GM20431 (cell line): ENCODE data around the gene SAT1.

Source experiments
- in situ Hi-C: fragments of 300-500 bp; cut with MseI, MboI; formaldehyde crosslinking; loops from one replicate; pipeline ENCODE4 v1.15.0; 2020; ENCODE audit warnings: low sequenced_read_pairs; ENCODE audit not compliant: unreplicated experiment

Gene SAT1

DNA sequence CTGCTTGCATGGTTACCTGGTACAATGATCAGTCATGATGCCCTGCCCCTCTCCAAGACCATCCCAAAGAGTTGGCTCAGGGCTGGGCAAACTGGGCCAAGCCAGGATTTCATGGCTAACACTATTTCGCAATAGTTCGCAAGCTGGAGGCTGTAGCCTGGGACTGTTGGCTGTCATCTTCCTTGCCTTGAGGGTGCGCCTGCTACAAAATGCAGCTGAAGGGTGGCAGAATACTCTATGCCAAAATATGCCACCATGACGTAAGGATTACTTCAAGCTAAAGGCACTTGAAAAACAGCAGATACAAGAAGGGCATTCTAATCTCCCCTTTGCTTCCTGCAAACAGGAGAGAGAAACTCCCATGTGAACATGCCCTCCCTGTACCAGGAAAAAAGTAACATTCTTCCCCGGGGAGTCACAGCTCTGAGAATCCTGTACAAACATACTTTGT is 21.0 kb downstream of the SAT1 start:
- in situ Hi-C loops = no loop called here

DNA sequence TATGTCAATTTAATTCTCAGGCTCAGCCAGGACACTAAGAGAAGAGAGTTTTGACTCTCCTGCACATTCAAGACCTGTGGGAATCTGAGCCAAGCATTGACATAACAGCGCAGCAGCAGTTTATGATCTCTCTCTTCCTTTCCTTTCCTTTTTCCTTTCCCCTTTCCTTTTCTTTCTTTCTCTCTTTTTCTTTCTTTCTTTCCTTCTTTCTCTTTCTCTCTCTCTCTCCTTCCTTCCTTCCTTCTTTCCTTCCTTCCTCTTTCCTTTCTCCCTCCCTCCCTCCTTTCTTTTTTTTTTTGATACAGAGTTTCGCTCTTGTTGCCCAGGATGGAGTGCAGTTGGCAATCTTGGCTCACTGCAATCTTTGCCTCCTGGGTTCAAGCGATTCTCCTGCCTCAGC is 21.6 kb downstream of the SAT1 start:
- in situ Hi-C loops = no loop called here

DNA sequence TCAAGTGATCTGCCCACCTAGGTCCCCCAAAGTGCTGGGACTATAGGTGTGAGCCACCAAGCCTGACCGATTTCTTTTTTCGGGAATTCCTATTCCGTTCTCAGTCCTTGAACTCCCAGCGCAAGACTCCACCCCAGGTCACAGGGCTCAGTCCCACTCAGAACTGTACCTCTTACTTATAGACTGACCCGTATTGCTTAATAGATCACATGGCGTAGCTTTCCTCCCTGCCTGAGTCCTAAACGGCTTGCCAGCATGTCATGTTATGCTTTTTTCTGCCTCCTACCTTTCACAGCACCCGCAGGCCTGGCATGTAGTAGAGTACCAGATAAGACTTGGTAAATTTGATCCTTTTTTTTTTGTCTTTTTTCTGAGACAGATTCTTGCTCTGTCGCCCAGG is 22.4 kb downstream of the SAT1 start:
- in situ Hi-C loops = no loop called here

DNA sequence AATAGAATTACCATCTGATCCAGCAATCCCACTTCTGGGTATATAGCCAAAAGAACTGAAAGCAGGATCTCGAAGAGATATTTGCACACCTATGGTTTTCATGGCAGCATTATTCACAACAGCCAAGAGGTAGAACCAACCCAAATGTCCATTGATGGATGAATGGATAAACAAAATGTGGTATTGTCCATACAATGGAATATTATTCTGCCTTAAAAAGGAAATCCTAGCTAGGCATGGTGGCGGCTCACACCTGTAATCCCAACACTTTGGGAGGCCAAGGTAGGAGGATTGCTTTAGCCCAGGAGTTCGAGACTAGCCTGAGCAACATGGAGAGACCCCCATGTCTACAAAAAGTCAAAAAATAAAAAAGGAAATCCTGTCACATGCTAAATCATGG is 27.3 kb downstream of the SAT1 start:
- in situ Hi-C loops = no loop called here

DNA sequence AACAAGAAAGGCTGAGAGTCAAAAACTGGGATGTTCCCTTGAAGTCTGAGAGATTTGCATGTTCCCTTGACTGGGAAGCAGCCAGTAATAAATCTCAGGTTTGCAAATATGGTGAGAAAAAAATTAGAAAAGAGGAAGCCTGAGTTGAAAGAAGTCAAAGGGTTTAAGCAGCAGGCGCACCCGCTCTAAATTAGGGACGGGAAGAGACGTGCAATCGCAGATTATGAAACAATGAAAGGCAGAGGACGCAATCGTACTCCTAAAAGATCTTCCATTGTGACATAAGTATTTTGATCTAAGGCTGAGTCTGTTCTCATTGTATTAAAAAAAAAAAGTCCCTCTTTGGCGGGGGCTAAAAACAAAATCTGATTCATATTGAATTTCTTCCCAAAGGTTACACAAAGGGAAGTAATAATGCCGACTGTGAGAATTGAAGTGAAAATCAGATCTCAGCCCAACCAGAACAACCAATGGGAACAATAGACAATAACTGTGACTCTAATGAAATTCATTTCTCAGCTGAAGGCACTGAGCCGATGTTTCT is 28.2 kb downstream of the SAT1 start:
- in situ Hi-C loops = no loop called here

DNA sequence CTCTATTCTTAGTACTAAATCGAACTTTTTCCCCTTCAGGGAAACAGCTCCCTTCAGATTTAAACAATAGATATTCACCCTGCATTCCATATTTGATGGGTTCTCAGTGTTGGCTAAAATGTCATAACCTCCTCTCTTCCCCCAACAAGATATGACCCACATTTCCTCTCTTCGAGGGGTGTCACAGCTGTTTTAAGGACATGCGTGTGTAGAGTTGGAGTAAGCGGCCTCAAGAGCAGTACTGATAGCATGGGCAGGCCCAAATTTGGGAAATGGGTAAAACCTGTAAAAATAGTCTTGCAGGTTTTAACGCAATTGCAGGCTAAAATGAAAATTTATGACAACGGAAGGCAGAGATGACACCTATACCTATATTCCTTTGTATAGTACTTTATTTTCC is 28.7 kb downstream of the SAT1 start:
- in situ Hi-C loops = no loop called here

DNA sequence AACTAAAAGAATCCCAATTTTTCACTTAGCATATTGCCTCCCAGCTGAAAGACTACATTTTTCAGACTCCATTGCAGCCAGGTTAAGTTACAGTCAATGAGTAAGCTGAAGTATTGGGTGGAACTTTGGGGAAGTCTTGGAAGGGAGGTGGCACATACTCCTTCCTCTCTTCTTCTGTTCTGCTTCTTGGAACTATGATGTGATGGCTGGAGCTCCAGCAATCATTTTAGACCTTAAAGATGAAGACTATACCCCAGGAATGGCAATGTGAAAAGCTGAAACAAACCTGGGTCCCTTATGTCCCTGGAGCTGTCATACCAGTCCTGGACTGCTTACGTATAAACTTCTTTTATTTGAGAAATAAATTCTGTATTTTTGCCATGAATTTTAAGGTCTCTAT is 30.8 kb downstream of the SAT1 start:
- in situ Hi-C loops = no loop called here

DNA sequence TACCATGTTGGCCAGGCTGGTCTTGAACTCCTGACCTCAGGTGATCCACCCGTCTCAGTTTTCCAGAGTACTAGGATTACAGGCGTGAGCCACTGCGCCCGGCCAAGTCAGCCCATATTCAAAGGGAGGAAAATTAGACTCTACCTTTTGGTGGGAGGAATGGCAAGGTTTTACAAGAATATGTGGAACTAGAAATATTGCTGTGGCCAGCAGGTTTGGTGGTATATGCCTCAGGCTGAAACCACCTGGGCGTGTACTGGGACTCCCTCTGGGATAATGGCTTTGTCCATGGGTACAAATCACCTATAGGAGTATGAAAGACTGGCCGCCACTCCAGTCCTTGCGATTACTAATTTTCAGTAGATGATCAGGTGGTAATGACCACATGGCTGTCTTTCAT is 32.4 kb downstream of the SAT1 start:
- in situ Hi-C loops = no loop called here

DNA sequence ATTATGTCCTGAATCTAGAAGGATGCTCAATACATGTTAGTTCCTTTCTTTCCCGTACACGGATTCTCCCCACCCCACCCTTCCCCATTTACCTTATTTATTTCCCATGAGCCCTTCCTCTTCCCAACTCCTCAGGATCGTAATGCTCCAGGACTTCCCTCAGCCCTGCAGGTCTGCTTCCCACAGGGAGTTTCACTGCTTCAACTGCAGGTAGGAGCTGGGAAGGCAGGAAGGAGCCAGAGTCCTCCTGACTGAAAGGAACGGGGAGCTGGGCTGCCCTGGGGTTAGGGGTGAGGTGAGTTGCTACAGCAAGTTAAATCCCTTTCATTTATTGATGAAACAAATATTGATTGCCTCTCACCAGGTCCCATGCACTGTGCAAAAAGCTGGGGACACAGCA is 33.2 kb downstream of the SAT1 start:
- in situ Hi-C loops = no loop called here

DNA sequence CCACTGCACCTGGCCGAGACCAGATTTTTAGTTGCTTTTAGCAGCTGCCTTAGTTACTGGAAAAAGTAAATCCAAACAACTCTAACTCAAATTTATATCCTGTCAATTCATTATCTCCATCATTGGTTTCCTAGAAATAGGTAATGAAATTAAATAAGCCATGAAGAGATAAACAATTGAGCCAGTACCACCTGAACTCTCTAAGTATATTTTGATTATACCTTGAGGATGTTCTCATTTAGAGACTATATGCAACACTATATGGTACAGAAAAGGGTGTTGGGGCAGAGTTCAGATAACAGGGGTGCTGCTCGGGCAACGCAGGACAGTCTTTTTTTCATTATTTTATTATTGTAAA is 35.0 kb downstream of the SAT1 start:
- in situ Hi-C loops = no loop called here

DNA sequence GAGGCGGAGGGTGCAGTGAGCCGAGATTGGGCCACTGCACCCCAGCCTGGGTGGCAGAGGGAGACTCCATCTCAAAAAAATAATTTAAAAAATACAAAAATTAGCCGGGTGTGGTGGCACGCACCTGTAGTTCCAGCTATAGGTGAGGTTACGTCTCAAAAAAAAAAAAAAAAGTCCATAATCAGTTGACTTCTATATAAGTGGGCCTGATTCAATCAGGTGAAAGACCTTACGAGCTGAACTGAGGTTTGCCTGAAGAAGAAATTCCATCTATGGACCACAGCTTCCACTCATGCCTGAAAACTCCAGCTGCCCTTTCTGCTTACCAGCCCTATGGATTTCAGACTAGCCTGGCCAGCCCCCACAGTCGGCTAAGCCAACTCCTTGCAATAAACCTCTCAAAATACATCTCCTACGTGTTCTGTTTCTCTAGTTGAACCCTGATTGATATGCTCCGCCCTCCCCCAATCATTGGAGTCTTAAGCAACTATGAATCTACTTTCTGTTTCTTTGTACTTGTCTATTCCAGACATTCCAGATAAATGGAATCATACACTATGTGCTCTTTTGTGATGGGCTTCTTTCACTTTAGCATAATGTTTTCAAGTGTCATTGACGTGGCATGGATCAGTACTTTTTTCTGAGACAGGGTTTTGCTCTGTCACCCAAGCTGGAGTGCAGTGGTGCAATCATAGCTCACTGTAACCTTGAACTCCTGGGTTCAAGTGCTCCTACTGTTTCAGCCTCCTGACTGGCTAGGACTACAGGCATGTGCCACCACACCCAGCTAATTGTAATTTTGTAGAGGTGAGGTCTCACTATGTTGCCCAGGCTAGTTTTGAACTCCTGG is 36.6 kb downstream of the SAT1 start:
- in situ Hi-C loops = no loop called here

DNA sequence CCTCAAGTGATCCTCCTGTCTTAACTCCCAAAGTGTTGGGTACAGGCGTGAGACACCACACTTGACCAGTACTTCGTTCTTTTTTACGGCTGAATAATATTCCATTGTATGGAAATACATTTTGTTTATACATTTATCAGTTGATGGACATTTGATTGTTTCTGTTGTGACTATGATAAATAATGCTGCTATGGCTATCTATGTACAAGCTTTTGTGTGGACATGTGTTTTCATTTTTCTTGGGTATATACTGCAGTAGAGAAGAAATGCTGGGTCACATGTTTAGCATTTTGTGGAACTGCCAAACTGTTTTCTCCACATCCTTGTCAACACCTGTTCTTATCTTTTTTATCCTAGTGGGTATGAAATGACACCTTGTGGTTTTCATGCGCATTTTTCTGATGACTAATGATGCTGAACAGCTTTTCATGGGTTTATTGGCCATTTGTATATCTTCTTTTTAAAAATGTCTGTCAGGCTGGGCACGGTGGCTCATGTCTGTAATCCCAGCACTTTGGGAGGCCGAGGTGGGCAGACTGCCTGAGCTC is 37.3 kb downstream of the SAT1 start:
- in situ Hi-C loops = no loop called here

DNA sequence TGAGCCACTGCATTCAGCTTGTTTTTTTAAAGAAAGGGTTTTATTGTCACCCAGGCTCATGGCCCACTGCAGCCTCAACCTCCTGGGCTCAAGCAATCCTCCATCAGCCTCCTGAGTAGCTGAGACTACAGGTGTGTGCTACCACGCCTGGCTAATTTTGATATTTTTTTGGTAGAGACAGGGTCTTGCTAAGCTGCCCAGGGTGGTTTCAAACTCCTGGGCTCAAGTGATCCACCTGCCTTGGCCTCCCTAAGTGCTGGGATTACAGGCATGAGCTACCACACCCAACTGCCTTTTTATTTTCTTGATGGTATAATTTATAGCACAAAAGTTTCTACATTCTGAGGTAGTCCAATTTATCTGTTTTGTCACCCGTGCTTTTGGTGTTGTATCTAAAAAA is 38.9 kb downstream of the SAT1 start:
- in situ Hi-C loops = no loop called here

DNA sequence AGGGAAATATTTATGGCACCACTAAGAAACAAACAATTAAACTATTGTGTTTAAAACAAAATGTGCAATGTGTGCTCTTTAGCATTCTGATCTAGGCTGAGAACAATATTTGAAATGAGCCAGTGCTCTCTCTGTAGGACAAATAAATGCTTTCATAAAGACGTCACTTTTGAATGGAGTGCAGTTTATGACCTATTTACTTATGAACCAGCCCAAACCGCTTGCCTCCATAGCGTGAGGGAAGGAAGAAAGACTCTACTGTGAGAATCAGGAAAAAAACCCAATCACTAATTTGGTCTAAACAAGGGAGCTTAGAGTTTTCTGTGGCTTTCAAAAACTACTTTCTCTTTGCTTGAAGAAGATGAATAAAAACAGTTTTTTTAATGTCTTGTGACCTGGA is 39.4 kb downstream of the SAT1 start:
- in situ Hi-C loops = no loop called here

DNA sequence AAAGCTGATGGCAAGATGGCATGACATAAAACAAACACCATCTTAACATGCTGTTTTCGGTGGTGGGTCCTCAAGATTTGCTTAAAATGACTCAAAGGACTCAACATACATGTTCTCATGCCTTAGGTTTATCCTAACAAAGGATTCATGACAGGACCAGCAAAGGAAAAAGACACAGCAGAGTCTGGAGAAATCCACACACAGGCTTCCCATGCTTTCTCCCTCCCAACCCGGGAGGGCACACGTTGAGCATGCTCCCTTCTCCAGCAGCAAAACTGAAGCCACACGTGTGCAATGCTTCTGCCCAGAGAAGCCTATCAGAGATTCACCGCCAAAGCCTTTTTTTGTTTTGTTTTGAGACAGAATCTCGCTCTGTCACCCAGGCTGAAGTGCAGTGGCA is 39.9 kb downstream of the SAT1 start:
- in situ Hi-C loops = no loop called here

DNA sequence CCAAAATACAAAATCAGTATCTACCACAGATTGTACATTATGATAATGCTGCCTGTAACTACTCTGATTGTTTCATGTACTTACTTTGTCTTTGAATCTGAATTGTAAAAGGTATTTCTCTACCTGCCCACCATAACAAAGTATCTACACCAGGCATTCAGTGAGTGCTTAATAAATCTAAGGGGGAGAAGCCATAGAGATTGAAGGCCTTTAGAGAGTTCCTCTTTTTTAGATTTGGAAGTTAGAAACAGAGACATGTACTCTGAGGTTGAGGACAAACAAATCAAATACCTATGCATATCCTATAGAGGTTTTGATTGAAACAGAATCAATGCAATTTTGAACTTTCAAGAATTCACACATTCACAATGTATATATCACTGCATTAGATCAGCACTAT is 42.7 kb downstream of the SAT1 start:
- in situ Hi-C loops = no loop called here

DNA sequence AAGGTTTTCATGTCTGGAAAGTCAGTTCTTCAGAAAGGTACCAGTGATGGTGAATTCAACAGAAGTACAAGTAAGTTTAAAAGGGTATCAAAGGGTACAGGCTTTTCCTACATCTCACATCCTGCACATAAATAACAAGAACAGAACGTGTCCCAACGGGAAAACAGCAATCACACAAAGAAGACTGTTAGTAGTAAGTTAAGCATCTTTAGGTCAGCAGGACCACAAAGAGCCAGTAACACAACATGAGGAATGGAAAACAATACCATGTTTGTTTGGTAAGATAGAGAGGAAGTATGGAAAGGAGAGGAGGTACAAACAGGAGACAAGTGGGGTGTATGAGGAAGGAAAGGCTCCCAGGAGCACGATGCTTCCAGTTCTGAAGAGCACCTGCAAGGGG is 43.2 kb downstream of the SAT1 start:
- in situ Hi-C loops = no loop called here

DNA sequence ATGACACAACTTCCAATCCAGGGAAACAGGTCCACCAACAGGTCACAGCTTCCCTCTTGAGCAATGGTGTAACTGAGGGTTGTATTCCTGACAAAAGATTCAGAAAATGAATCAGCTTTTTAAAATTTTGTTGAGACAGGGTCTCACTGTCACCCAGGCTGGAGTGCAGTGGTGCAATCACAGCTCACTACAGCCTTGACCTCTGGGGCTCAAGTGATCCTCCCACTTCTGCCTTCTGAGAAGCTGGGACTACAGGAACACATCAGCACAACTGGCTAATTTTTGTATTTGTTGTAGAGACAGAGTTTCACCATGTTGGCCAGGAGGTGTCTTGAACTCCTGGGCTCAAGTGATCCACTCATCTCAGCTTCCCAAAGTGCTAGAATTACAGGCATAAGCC is 43.7 kb downstream of the SAT1 start:
- in situ Hi-C loops = no loop called here

DNA sequence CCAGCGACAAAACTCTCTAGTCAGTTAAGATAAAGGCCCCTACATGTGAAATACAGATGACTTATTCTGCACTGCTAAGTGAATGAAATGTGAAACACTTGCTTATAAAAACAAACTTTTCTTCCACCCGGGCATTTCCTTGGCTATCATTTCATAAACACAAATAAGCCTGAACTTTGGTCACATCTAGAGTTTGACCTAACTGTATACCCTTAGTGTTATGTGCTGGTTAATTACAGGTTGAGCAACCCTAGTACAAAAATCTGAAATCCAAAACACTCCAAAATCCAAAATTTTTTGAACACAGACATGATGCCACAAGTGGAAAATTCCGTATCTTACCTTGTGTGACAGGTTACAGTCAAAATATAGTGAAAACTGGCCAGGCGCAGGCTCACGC is 45.9 kb downstream of the SAT1 start:
- in situ Hi-C loops = no loop called here

DNA sequence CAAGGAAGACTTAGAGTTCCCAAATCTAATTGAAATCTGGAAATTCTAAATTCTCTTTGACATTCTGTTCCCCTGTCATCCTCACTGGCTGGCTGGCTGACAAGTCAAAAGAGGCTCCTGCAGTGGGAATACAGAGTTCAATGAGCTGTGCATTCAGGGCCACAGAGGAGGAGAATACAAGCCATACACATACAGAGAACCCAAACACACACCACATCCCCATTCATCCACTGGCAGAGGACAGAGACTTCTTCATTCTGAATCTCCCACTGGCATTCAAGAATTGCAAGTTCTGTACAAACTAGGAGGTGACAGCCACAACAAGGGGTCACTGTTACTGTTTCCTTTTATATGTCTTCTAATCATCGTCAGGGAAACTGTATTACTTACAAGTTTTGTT is 49.7 kb downstream of the SAT1 start:
- in situ Hi-C loops = no loop called here
